T-helper 1 cell (primary cell): ENCODE data around the gene HOXC12.

ENCODE experiments used
- DNase-seq, 5 donors: peaks; one replicate each; pipeline ENCODE4 v3.0.0-alpha.2; 2012 to 2020

The HOXC12 gene

GRCh38 chr12:53940443-53941014 is 14.2 kb upstream of the HOXC12 start:
- DNase-seq = no peak

- DNase-seq = no peak
These were observed 13.5 kb upstream of the HOXC12 start for GRCh38 chr12:53941187-53941586.

- DNase-seq = no peak
These were observed 13.0 kb upstream of the HOXC12 start for GRCh38 chr12:53941750-53942149.

DNA sequence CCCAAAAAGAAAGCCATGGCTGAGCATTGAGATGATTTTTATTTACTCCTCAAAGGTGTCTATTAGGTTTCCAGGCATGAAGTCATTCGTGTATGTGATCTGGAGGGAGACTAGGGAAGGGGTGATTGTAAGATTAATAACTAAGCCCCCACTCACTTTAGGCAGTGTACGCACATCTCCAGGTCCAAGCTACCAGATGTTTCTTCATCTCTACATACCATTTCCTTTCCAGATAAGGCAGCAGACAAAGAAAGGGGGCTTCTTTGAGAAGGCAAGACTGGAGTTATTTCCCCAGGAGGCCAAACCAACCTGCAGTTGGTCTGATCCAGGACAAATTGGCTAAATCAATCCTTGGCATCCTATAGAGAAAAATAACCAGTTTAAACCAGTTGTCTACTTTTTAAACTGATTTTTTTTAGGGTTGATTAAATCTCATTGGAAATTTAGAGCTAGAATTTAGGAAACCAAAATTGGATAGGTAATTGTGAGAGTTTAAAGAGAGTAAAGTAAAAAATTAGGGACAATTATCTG is 12.2 kb upstream of the HOXC12 start:
- DNase-seq = no peak

DNA sequence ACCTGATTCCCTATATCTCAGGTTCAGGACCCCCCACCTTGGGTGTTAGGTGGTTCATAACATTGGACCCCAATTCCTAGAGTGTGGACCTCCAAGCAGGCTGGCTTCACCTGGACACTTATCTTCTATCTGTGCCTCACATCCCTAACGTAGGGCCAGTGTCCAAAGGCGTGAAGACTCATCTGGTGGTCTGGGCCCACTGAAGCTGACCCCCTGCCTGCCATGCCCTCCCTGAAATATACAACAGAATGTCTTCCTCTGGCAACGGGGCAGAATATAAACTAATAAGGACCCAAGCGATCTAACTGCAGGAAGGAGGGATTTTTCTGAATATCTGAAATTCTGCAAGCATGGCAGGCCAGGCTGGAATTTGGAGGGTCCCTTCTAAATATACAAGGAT is 10.5 kb upstream of the HOXC12 start:
- no peak for DNase-seq

DNA sequence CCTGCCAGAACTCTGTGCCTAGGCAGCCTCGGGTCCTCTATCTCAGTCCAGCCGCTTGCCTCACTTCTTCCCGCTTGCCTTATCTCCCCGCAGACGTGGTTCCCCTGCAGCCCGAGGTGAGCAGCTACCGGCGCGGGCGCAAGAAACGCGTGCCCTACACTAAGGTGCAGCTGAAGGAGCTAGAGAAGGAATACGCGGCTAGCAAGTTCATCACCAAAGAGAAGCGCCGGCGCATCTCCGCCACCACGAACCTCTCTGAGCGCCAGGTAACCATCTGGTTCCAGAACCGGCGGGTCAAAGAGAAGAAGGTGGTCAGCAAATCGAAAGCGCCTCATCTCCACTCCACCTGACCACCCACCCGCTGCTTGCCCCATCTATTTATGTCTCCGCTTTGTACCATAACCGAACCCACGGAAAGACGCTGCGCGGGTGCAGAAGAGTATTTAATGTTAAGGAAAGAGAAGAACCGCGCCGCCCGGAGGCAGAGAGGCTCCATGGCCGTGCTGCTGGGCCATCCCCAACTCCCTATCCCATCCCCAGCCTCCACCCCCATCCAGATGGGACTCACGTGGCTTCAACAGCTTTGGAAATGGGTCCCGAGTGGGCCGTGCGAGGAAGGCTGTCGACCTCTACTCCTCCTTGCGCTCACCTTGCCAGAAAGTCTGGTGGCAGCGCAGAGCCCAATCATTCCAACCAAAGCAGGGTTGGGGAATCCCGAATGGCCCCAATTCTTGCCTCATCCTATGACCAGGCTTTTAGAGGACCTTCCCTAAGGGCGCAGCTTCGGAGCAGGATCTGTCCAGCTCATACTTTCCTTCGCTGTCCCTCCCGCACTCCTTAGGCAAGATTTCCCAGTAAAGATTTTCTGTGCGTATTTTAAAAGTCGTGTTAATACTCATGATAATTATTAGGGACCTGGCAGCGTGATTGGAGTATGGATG is 9.5 kb upstream of the HOXC12 start:
- DNase-seq = no peak

DNA sequence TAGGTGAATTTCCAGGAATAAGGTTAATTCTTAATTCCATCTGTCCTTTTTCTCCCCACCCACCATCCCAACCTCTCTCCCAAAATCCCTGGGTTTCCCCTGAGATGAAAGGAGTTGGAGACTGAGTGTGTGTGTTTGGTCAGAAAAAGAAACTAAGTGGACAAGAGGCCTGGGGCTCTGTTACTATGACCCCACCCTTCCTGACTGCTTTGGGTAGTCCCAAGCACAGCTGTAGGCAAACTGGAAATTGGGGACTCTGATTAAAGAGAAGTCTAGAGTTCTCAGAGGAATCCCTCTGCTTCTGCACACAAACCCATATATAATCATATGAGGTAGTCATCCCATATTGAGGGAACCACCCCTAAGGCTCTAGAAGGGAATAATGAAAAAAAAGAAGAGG is 7.0 kb upstream of the HOXC12 start:
- no peak for DNase-seq

- no peak for DNase-seq
These were observed 5.8 kb upstream of the HOXC12 start for GRCh38 chr12:53948650-53949593.

DNA sequence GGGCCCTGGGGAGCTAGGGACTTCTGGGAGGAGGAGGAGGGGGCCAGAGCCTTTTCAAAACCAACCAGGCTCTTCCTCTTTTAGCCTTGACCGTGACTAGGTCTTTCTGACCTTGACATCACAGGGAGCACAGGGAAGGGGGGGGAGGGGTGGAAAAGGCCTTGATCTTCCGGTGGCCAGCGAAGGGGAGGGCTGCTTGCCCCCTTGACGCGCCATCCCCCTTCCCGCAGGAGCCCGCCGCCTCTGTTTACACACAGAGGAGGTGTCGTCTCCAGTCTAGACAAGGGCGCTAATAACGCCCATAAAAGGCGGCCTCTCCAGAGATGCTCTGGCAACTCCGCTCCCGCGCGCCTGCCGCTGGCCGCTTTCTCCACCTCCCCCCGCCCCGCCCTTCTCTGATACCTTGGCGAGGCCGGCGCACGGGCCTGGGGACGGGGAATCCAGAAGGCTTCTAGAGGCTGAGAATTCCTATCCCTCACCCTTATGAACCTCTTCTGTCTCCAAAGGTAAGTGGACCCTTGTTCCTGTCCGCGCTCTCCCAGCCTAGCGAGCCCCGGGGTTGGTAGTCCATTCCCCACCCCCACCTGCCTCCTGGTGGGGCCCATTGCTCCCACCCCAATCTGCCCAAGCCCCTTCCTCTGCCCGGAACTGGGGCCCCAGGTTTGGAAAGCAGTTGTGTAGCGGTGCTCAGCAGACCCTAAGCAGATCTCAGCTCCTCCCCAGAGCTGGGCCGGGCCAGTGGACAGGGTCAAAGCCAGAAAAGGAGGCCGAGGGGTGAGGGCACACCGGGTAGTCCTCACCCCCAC is 4.9 kb upstream of the HOXC12 start:
- DNase-seq = no peak

GRCh38 chr12:53950437-53950773 is 4.3 kb upstream of the HOXC12 start:
- no peak for DNase-seq

DNA sequence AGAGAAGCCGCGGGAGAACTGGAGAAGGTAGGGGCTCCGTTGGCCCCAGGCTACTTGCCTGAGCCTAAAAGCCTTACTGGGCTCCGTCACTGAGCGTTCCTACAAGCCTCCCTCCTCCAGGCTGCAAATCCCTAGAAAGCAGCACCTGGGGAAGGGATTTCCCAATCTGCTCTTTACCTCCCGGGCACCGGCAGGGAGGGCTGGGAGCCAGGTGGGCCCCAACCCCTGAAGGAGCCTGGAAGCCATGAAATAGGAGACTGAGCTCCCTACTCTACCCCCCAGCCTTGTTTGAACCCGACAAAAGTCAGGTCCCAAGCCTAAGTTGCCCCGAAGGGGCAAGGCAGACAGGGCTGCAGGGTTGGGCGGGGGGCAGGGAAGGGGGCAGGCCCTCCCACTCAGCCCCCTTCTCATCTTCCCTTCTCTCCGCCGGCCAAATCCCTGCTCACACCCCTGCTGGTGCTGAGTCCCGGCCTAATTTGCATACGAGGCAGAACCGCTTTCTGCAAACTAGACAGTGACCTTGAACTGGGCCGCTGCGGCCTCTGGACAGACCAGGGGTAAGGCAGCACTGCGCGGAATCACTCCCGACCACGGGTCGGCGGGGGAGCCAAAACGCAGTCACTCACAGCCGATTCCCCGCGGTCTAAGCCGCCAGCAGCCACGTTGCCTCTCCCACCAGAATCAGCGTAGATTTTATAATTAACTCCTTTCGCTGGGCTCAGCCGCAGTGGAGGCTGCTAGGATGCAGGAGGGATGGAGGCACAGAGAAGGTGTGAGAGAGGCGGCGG is 3.7 kb upstream of the HOXC12 start:
- DNase-seq = no peak

DNA sequence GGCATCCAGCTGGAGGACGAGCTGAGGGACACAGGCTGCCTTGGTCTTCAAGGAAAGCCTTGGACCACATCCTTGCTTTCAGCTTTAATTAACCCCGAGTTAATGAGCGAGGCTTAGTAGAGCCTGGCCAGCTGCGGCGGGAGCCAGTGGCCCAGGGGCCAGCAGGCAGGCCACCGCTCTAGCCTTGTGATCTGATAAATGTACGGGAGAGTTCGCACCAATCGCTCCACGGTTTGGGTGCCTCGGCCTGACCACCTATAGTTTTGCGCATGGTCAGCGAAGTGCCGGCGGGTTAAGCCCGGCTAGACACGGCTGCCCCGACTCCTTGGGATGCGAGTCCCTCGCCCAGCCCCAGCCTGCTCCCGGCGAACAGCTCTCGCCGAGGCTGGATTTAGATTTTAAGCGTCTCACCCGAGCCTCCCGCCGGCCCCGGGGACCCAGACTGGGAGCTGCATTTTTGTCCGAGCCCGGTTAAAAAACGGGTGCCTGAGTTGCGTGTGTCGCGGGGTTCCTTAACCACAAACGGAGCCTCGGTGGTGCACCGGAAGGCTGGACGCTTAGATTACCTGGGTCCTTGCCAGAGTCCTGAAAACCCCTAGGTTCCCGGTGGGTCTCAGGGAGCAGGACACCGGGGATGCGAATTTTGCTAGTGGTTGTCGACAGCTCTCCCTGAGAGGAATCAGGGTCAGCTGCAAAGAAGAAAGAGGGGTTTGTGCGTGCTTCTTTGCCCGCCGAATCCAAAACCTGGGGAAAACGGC is 2.9 kb upstream of the HOXC12 start:
- no peak for DNase-seq

GRCh38 chr12:53952335-53952694 is 2.4 kb upstream of the HOXC12 start:
- no peak for DNase-seq

DNA sequence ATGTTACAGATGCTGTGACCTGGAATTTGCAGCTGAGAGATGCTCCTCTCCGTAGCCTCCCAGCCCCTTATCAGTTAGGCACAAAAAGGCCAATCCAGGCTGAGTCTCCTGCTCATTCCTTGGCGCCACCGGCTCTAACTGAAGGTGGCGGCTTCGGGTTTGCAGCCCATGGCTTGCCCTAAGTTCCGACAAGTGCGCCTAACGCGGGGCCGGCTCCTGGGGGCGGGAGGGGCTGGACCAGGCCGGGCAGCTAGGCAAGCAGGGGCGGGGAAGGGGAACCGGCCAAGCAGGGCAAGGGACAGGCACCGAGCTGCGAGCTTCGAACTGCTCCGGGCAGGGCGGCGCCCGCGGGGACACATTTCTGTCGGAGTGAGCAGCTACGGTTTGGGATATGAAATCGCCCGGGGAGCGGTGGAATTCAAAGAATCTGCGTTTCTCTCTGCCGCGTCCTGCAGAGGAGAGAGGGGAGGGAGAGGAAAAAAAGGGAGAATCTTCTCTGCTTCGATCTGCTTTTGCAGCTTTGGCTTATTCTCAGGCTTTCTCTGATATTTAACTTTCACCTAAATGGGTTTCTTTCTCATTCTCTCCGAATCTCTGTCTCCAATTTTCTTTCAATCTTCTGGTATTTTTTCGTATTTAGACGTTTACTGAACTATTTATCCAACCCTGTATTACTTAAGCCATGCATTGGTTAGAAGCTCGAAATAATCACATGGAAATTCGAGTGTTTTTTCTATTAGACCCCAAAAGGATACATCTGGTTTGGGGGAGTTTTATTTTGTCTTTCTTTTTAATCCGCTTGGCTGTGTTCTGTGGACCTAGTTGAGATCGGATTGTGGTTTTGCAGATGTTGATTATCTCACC is 1.6 kb upstream of the HOXC12 start:
- no peak for DNase-seq

GRCh38 chr12:53953831-53954693 is 641 bp upstream of the HOXC12 start:
- no peak for DNase-seq

GRCh38 chr12:53955036-53955775 is 503 bp downstream of the HOXC12 start:
- DNase-seq = no peak

DNA sequence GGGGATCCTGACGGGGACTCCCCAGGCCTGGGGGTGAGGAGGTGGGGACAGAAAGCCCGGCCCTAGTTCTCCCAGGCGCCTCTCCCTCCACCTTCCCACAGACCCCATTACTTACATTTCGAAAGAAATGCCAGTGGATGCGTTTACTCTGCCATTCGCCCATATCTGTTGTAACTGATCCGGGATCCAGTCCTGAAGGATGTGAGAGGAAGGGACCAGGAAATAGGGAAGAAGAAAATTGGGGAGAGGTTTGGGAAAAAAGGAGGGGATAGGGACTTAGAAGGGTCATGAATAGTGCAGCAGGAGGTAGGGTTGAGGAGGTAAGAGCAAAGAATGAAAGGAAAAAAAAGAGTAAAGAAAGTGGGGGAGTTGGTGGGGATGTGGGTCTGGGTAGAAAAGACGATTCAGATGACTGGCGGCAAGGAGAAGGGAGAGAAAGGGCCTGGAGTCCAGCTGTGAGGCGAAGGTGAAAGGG is 1.1 kb downstream of the HOXC12 start:
- DNase-seq = no peak
